AG09309 (cell line): ENCODE measurements around the gene CNIH3.

ENCODE experiments used
- DNase-seq: peaks from one replicate; pipeline ENCODE4 v3.0.0-alpha.2; 2010; ENCODE audit warnings: low read depth
- H3K4me3 ChIP-seq: 2 replicates; pipeline ENCODE4 v1.5.1; 2011; ENCODE audit warnings: mild to moderate bottlenecking, low read depth, low read length, moderate library complexity; ENCODE audit not compliant: control insufficient read depth
- TF ChIP-seq, protein P1 (sequence below): IDR thresholded peaks from 2 replicates; pipeline ENCODE4 v1.5.1; 2011; ENCODE audit warnings: mild to moderate bottlenecking, low read depth, low read length, inconsistent platforms; ENCODE audit not compliant: insufficient read depth, control insufficient read depth; ENCODE audit errors: missing control alignments

The CNIH3 gene

DNA sequence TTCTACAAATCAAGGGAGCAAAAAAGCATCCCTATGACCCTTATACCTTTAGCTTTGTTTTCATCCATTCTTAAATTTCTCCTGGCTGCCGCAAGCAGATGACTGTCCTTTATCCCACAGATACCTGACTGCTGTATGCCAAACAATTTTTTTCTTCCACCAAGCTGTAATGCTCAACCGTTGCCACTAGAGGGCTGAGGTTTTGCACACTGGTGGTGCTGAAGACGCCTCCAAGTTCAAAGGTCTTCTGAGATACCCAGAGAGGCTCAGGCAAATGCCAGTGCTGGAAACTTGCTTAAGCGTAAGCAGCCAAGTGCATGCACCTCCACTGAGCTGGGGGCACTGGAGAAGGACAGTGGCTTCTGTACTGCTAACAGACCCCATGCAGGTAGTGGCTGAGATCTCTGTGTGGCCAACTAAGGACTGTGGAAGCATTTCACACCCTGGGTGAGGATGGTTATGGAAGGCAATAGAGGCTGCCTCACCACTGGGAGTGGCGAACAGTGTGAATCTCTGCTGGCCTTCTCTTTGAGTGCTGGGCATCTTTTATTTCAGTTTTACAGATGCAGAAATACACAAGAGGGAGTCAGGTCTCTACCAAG lies 28.5 kb downstream of the CNIH3 start:
- no peak overlapping the region for H3K4me3 ChIP-seq
- TF ChIP-seq, protein P1, sequence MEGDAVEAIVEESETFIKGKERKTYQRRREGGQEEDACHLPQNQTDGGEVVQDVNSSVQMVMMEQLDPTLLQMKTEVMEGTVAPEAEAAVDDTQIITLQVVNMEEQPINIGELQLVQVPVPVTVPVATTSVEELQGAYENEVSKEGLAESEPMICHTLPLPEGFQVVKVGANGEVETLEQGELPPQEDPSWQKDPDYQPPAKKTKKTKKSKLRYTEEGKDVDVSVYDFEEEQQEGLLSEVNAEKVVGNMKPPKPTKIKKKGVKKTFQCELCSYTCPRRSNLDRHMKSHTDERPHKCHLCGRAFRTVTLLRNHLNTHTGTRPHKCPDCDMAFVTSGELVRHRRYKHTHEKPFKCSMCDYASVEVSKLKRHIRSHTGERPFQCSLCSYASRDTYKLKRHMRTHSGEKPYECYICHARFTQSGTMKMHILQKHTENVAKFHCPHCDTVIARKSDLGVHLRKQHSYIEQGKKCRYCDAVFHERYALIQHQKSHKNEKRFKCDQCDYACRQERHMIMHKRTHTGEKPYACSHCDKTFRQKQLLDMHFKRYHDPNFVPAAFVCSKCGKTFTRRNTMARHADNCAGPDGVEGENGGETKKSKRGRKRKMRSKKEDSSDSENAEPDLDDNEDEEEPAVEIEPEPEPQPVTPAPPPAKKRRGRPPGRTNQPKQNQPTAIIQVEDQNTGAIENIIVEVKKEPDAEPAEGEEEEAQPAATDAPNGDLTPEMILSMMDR: peak; percentile 88
- DNase-seq: no peak

DNA sequence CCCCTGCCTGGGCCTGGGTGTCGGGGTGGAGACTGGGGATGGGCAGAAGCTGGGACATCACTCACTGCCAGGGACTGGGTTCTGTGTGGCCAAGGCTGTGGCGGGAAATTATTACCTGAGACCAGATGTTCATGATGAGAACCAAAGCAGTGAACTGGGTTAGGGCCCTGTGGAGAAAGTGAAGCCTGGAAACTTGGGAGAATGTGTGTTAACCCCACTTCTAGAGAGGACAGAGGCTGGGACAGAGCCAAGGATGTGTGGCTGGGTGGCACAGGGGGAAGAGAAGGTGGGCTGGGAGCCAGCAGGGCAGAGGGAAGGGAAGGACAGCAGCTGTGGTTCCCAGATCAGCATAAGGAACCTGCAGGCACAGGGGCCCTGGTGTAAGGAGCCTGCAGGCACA lies 31.3 kb downstream of the CNIH3 start:
- TF ChIP-seq, protein P1: no peak
- no peak overlapping the region for H3K4me3 ChIP-seq
- no peak for DNase-seq

DNA sequence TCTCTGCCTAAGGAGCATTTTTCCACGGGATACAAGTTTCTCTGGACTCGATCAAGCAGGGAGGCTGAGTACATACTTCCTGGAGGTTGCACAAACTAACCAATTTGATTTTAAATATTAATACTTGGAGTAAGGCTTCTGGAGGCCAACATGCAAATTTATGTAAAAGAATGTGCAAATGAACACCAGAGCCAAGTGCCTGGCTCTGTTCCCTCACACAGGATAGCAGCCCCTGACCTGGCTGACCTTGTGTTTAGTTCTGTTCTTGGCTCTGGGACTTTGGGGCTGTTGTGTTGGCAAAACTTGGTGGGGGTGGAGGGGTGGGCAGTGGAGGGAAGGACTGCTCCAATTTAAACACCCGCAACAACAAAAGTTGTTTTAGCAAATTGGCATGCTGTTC lies 34.2 kb downstream of the CNIH3 start:
- H3K4me3 ChIP-seq: no peak overlapping the region
- DNase-seq: no peak
- TF ChIP-seq, protein P1: no peak

DNA sequence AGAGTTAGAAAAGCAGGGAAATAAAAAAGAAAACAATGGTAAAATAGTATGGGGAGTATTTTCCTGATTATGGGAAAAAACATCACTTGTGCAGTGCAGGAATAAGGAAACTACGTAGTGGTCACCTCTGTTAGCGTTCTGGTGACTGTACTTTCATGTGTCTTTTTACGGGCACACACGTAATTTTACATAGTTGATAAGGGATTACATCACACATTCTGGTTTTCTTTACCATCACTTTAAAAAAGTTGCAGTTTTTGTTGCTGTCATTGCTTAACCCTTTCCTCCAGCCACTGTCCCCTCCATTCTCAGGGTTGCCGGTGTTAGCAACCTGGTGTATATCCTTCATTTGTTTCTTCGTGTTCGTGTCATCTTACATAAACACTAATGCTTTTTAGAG lies 35.1 kb downstream of the CNIH3 start:
- no peak for DNase-seq
- TF ChIP-seq, protein P1: no peak
- H3K4me3 ChIP-seq: no peak overlapping the region

DNA sequence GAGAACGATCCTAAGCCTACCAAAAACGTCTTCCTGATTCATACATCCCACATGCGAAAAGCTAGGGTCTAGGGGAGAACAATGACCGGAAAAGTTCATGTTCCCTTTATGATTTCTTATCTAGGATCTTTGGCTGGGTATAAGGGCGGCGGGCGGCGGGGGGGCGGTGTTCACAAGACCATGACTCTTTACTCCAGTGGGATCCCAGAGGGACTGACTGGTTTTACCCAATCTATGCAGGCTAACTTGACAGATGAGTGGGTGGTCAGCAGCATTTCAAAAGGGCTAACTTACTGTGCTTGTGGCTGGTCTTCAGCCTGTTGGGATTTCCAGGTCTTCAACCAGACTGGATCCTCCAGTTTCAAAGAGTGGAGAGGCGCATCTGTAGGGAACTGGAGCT lies 40.3 kb downstream of the CNIH3 start:
- H3K4me3 ChIP-seq: no peak overlapping the region
- TF ChIP-seq, protein P1: no peak
- DNase-seq: no peak

DNA sequence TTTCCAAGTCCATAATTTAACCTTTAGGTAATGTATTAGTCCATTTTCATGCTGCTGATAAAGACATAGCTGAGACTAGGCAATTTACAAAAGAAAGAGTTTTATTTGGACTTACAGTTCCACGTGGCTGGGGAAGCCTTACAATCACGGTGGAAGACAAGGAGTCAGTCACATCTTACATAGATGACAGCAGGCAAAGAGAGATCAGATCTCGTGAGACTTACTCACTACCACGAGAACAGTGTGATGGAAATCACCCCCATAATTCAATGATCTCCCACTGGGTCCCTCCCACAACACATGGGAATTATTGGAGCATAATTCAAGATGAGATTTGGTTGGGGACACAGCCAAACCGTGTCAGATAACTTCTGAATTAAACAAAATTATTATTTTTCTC lies 44.0 kb downstream of the CNIH3 start:
- DNase-seq: no peak
- H3K4me3 ChIP-seq: no peak overlapping the region
- TF ChIP-seq, protein P1: no peak

DNA sequence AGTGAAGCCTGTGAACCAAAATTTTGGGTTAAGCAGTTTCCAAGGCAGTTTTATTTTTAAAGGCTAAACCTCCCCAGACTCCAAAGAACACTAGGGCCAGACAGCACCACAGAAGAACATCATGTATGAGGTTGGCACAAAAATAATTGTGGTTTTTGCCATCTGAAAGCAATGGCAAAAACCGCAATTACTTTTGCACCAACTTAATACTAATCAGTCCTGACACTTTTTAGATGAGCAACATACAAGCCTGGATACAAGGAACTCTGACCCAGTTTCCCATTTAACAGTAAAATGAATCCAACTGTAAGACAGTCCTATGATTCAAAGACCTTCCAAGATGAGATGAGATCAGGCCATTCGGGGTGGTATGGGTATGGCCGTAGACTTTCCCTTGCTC lies 46.8 kb downstream of the CNIH3 start:
- DNase-seq: no peak
- H3K4me3 ChIP-seq: no peak overlapping the region
- TF ChIP-seq, protein P1: no peak
